K562 (cell line): ENCODE results near the gene IFT22. TPM values are rescaled to one million over a fixed set of nuclear protein-coding genes. Genes with fewer than 3 reads are reported as not detected.
A peak's percentile ranks its signal among the peaks of the same experiment; 100 is the strongest.
"Not testable (repeated sequence)": the region's sequence is repeated elsewhere in the genome, so short reads cannot be mapped to it uniquely, and the experiment has no call there.

Experiments
- ATAC-seq: fragments of 200-7000 bp; cut with Tn5 transposase; 3 replicates; pipeline ENCODE4 v1.9.1; 2020; ENCODE audit warnings: moderate library complexity
- BruUV-seq: library from RNA; stranded (reverse); fragments of 400-500 nt; replicated peaks from 2 replicates; lab custom pipeline; 2021; lab: Mats Ljungman, UMichigan
- CTCF ChIA-PET: fragments of 300-600 bp; formaldehyde crosslinking; extraction: SDS; loops from one replicate; lab custom pipeline; 2021; ENCODE audit warnings: low intra/inter-chr PET ratio; lab: Yijun Ruan, JAX
- POLR2A ChIA-PET: fragments of 300-600, 350-650 bp; sonication (Branson Sonifier 250); formaldehyde crosslinking; extraction: SDS; loops from one replicate; lab custom pipeline; 2021; ENCODE audit warnings: antibody characterized with exemption, inconsistent platforms; lab: Yijun Ruan, JAX
- DNase-seq, 4 experiments: peaks; one replicate each; pipeline versions ENCODE4 v3.0.0 to v3.0.0-alpha.2; 2011 to 2018; ENCODE audit warnings: low spot score in 3 of 4, mixed read lengths in 3 of 4; ENCODE audit errors: extremely low read depth in 1 of 4
- FAIRE-seq: peaks from 2 replicates; lab custom pipeline; 2011; peaks lifted over from hg19 to GRCh38; lab: Jason Lieb, UNC
- H2AFZ ChIP-seq: 2 replicates; pipeline ENCODE4 v1.6.0; 2011; ENCODE audit warnings: low read depth, low read length, control low read depth, inconsistent platforms
- H3K27ac ChIP-seq: fragments of 200-600 bp; 3 replicates; pipeline ENCODE4 v1.8.0; 2011; ENCODE audit warnings: low read depth, mild to moderate bottlenecking, control low read depth, inconsistent platforms, low read length, moderate library complexity, mixed read lengths; ENCODE audit errors: extremely low read depth
- H3K27me3 ChIP-seq, 2 experiments: fragments of 300-600 bp in 1 of 2; 2 replicates in 1 of 2; 3 replicates in 1 of 2; pipeline versions ENCODE4 v1.6.0 to v1.8.0; 2011; ENCODE audit warnings: inconsistent platforms in 2 of 2, low read length in 2 of 2, mild to moderate bottlenecking in 1 of 2, mixed read lengths in 1 of 2, moderate library complexity in 1 of 2; ENCODE audit not compliant: control insufficient read depth in 2 of 2, insufficient read depth in 2 of 2
- H3K36me3 ChIP-seq: fragments of 300-600 bp; 3 replicates; pipeline ENCODE4 v1.8.0; 2011; ENCODE audit warnings: mild to moderate bottlenecking, low read length, inconsistent platforms; ENCODE audit not compliant: control insufficient read depth, insufficient read depth
- H3K4me1 ChIP-seq, 2 experiments: fragments of 200-600 bp in 1 of 2; replicated peaks in 1 of 2; 2 replicates in 1 of 2; 3 replicates in 1 of 2; pipeline versions ENCODE4 v1.5.1 to v1.8.0; 2011; ENCODE audit warnings: inconsistent platforms in 2 of 2, low read length in 2 of 2, mild to moderate bottlenecking in 1 of 2, mixed read lengths in 1 of 2, moderate library complexity in 1 of 2; ENCODE audit not compliant: control insufficient read depth in 2 of 2, insufficient read depth in 2 of 2
- H3K4me2 ChIP-seq: 2 replicates; pipeline ENCODE4 v1.6.1; 2011; ENCODE audit warnings: low read length, control low read depth, inconsistent platforms, mixed read lengths; ENCODE audit not compliant: insufficient read depth
- H3K4me3 ChIP-seq: fragments of 200-600 bp; sonication (generic), shearing (Covaris generic); 2 replicates; pipeline ENCODE4 v1.5.1; 2016; ENCODE audit warnings: control low read depth, inconsistent platforms
- H3K79me2 ChIP-seq: fragments of 200-600 bp; 3 replicates; pipeline ENCODE4 v1.8.0; 2011; ENCODE audit warnings: low read length, inconsistent platforms; ENCODE audit not compliant: control insufficient read depth, insufficient read depth
- H3K9ac ChIP-seq, 2 experiments: 2 replicates each; pipeline versions ENCODE4 v1.6.0 to v1.6.1; 2011; ENCODE audit warnings: low read depth in 2 of 2, low read length in 2 of 2, control low read depth in 1 of 2, inconsistent platforms in 1 of 2, mild to moderate bottlenecking in 1 of 2, mixed read lengths in 1 of 2; ENCODE audit not compliant: insufficient read depth in 1 of 2
- H3K9me1 ChIP-seq: one replicate; pipeline ENCODE4 v1.6.0; 2011; ENCODE audit warnings: inconsistent platforms, mild to moderate bottlenecking, low read length, moderate library complexity; ENCODE audit not compliant: control insufficient read depth, insufficient read depth
- H3K9me3 ChIP-seq: replicated peaks from 2 replicates; pipeline ENCODE4 v1.5.1; 2011; ENCODE audit warnings: low read depth, low read length, inconsistent platforms; ENCODE audit not compliant: control insufficient read depth, insufficient read depth
- H4K20me1 ChIP-seq: replicated peaks from 2 replicates; pipeline ENCODE4 v1.6.1; 2011; ENCODE audit warnings: low read length, inconsistent platforms, mixed read lengths; ENCODE audit not compliant: control insufficient read depth, insufficient read depth
- RBM25 ChIP-seq: fragments of 200-400 bp; formaldehyde crosslinking; IDR thresholded peaks from 2 replicates; pipeline ENCODE4 v1.6.1; 2018; ENCODE audit warnings: low read length, low read depth, moderate library complexity; ENCODE audit not compliant: severe bottlenecking
- ZNF121 ChIP-seq: sonication (generic); formaldehyde crosslinking; conservative IDR thresholded peaks from 2 replicates; pipeline ENCODE4 v1.8.0; 2022; ENCODE audit warnings: missing genetic modification reagents
- ZNF316 ChIP-seq: fragments of 450-650 bp; IDR thresholded peaks from 2 replicates; pipeline ENCODE4 v1.6.1; 2016
- WGBS: fragments of 100-300 bp; shearing (Covaris generic); methylation state at CpG from one replicate; pipeline ENCODE4 v1.1.6; 2016; ENCODE audit warnings: low coverage, mixed read lengths; ENCODE audit not compliant: insufficient coverage; ENCODE audit errors: missing lambda C conversion rate; 5-methylcytosine and 5-hydroxymethylcytosine counted together
- in situ Hi-C: fragments of 300-500 bp; cut with MboI; formaldehyde crosslinking; loops from 4 replicates; pipeline ENCODE4 v1.15.0; 2018; ENCODE audit warnings: inconsistent platforms, mixed read lengths
- intact Hi-C: fragments of 100-400 bp; cut with micrococcal nuclease; formaldehyde crosslinking; loops from 2 replicates; pipeline ENCODE4 v1.14.2; 2022
- polyA plus RNA-seq, 8 experiments: library from polyadenylated mRNA; depleted of rRNA in 4 of 8; stranded (reverse) in 5 of 8; unstranded in 3 of 8; fragments of >200 nt; fragmentation: Nextera tagmentation in 2 of 8; fragmentation: Illumina TruSeq in 1 of 8; extraction: Ambion mirVana in 2 of 8; extraction: Trizol in 1 of 8; gene quantifications; 2 replicates each; pipeline versions ENCODE4 v1.2.1 to v1.2.3, GENCODE V29; 2011 to 2014; ENCODE audit warnings: inconsistent platforms in 1 of 8, missing spikeins in 1 of 8
- total RNA-seq, 7 experiments: library from RNA; depleted of rRNA in 6 of 7; stranded (reverse); fragments of >200 nt in 6 of 7; fragmentation: Illumina TruSeq in 2 of 7; extraction: Trizol in 2 of 7; gene quantifications; 2 replicates each; pipeline versions ENCODE4 v1.2.1 to v1.2.3, GENCODE V29; 2011 to 2021; ENCODE audit warnings: low replicate concordance in 1 of 7

Gene IFT22
- total and polyA plus RNA-seq, 9 of the 15 experiments (the other 6 are each of a cell fraction or from before 2014, with no cell fraction given) = 6.3 to 18.2 (median 7.7) TPM

- 28% methylated on average over 8 of the region's 8 CpGs for WGBS
- FAIRE-seq, H2AFZ ChIP-seq, H3K27ac ChIP-seq, H3K9me3 ChIP-seq, H3K4me1 ChIP-seq, H3K4me3 ChIP-seq, H3K79me2 ChIP-seq, H3K9me1 ChIP-seq: not testable (repeated sequence)
- intact Hi-C loops = loop anchor here (5.0 to 10.0 kb wide), 3 partner anchors 89 to 384 kb away; partner anchors contain the start of gene ACHE
- POLR2A ChIA-PET = interaction anchor here (0.7 kb wide), 1 partner anchor 127 kb away, joined by 3 read pairs; no protein-coding TSS in a partner anchor
- in situ Hi-C loops = loop anchor here (25.0 kb wide), 1 partner anchor 369 kb away; no protein-coding TSS in a partner anchor
- TF ChIP-seq ZNF121 (CRISPR knock-in tag) = peak; percentile 87
- peak; percentile 48; the same call in 1 of the 2 replicates for TF ChIP-seq ZNF316
- TF ChIP-seq RBM25 = peak; percentile 24
- TF ChIP-seq, all 486 proteins: peak for 3; not testable (repeated sequence) for 483
- not testable (repeated sequence) for H3K4me2 ChIP-seq, ATAC-seq, BruUV-seq, H4K20me1 ChIP-seq, H3K36me3 ChIP-seq, H3K9ac ChIP-seq, DNase-seq
- peaks cover 22 to 45% of the 10 kb centered on the region in 2 experiments for H3K27me3 ChIP-seq
- CTCF ChIA-PET = interaction anchor here (0.7 kb wide), 1 partner anchor 386 kb away, joined by 5 read pairs; no protein-coding TSS in a partner anchor
Observed at GRCh38 chr7:101280912-101281311, 40.7 kb downstream of the IFT22 start.
